GM12865 (cell line): ENCODE results near the gene THYN1.

Source experiments
- DNase-seq: peaks from one replicate; pipeline ENCODE4 v3.0.0; 2010; ENCODE audit warnings: low read depth
- H3K4me3 ChIP-seq: 2 replicates; pipeline ENCODE4 v1.5.1; 2011; ENCODE audit warnings: mild to moderate bottlenecking, low read depth, low read length, control low read depth
- TF ChIP-seq, protein P1 (sequence below): IDR thresholded peaks from 2 replicates; pipeline ENCODE4 v1.5.1; 2011; ENCODE audit warnings: low read length, control low read depth, low read depth, inconsistent platforms; ENCODE audit not compliant: insufficient read depth; ENCODE audit errors: missing control alignments

The THYN1 gene

DNA sequence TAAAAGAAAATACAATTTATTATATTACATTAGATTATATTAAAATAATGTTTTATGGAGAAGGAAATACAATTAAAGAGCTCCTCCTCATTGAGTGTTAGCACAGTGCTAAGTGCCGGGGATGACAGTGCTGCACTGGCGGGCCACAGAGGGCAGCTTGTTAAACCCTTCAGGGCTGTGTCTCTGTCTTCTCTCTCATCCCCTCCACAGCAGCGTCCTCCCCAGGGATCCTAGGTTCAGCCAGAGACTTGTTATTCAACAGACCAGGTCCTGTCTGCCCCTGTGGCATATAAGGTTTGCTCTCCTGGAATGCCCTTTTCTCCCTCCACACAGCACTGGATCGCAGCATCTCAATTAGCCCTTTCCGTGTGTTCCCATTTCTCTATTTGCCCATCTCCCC lies 14.2 kb downstream of the THYN1 start:
- TF ChIP-seq, protein P1, sequence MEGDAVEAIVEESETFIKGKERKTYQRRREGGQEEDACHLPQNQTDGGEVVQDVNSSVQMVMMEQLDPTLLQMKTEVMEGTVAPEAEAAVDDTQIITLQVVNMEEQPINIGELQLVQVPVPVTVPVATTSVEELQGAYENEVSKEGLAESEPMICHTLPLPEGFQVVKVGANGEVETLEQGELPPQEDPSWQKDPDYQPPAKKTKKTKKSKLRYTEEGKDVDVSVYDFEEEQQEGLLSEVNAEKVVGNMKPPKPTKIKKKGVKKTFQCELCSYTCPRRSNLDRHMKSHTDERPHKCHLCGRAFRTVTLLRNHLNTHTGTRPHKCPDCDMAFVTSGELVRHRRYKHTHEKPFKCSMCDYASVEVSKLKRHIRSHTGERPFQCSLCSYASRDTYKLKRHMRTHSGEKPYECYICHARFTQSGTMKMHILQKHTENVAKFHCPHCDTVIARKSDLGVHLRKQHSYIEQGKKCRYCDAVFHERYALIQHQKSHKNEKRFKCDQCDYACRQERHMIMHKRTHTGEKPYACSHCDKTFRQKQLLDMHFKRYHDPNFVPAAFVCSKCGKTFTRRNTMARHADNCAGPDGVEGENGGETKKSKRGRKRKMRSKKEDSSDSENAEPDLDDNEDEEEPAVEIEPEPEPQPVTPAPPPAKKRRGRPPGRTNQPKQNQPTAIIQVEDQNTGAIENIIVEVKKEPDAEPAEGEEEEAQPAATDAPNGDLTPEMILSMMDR: no peak
- H3K4me3 ChIP-seq: no peak overlapping the region
- no peak for DNase-seq

DNA sequence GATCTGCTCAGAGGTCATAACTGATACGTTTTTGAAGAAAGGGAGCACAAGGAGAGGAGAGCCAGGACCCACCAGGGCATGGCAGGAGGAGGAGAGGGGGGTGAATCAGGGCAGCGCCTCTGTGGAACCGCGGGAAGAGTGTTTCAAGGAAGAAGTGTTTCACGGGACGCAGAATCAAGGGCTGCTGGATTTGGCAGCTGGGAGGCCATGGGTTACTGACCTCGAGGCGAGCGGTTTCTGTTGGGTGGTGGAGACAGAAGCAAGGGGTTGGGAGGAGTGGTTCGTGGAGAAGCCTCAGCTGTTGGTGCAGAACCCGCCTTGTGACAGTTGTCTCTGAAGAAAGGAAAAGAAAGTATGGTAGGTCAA lies 15.6 kb downstream of the THYN1 start:
- TF ChIP-seq, protein P1: no peak
- H3K4me3 ChIP-seq: no peak overlapping the region
- DNase-seq: no peak

DNA sequence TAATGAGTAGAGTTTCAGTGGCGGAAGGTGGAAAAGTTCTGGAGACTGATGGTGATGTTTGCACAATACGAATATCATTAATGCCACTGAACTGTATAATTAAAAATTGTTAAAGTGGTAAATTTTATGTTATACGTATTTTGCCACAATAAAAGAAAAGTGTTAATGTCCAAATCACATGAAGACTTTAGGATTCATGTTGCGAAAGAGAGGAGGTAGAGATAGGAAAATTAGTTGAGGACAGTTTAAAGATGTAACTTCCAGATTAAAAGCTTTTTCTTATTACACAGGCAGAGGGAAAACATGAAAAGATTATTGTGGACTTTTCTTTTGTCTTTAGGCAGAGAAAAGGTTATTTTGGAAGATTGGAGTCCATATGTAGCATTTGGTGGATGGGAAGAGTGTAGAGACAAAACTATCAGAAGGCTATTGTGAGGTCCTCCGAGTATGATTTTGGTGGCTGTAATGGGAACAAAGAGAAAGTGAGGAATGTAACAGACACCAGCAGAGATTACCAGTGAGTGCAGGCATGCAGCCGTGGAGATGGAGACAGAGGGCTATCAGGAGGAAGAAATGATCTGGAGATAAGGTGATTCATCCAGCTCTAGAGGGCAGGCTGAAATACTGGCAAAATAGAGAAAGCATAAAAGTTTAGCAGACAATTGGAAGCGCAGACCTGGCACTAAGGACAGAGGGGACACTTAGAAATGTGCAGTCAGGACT lies 16.2 kb downstream of the THYN1 start:
- DNase-seq: no peak
- TF ChIP-seq, protein P1: no peak
- no peak overlapping the region for H3K4me3 ChIP-seq

DNA sequence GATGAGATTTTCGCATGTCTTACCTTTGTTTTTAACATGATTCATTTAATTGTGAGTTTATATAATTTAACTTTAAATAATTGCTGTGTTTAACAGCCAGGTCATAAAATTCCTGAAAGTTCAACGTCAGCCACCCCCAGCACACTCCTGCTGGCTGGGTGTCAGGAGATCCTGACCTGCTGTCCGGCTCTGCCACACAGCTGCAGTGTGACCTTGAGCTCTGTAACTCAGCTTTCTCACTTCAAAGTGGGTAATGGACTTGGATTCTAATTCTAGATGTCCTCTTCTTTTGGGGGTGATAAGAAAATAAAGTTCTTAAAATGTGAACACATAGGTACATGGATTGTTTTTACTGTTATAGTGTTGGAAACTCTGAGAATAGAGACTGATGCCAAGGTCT lies 17.8 kb downstream of the THYN1 start:
- no peak overlapping the region for H3K4me3 ChIP-seq
- TF ChIP-seq, protein P1: no peak
- no peak for DNase-seq

DNA sequence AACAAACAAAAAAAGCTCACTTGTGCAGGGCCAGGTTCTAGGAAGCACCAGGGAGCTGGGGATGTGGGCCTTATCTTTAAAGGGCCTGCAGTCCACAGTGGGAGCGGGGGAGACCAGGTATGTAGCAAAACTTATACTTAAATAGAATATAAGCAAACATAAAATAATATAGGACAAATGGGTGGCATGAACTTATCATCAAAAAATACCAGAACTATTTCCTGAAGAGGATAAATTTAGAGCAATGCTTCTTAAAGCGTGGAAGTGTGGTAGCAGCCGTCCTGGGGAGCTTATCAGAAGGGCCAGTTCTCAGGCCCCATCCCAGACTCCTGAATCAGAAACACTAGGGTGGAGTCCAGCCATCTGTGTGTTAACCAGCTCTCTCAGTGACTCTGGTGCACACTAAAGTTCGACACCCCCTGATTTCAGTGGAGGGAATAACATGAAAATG lies 19.4 kb downstream of the THYN1 start:
- DNase-seq: no peak
- TF ChIP-seq, protein P1: no peak

DNA sequence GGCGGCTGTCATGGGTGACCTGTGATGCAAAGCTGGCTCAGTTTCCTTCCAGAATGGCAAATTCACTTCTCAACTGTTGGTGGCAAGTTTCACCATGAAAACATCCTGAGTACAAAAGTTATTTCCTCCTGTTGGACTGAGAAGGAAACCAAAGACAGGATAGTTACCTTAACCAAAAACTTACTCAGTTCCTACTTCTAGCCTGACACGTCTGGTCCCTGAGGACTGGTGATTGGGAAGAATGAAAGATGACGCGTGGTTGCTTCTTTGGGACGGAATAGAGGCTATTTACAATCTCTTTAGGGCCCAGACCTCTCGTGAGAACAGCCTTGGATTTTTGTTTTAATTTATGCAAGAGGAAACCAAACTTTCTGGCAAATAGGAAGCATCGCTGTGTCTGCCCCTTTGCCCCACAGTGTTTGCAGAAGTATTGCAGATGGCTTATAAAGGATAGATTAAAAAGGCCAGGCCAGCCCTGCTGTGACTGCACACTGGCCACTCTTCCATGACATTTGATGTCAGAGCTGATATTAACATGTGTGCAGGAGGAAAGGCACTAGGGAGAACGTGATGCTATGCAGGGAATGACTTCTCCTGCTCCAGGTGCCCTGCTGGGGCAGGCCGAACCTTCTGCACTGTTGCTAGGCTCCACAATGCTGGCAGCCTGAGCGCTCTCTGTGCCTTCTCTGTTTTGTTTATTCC lies 21.0 kb downstream of the THYN1 start:
- TF ChIP-seq, protein P1: no peak
- no peak overlapping the region for H3K4me3 ChIP-seq
- DNase-seq: no peak

More for the DNA sequence above, 19.4 kb downstream of the THYN1 start:
- no peak overlapping the region for H3K4me3 ChIP-seq
